HS-27A (cell line): ENCODE data around the gene GALNT7.
"Not testable (repeated sequence)": the region's sequence is repeated elsewhere in the genome, so short reads cannot be mapped to it uniquely, and the experiment has no call there.

Experiments used
- DNase-seq: peaks from one replicate; pipeline ENCODE4 v3.0.0-alpha.2; 2012; ENCODE audit warnings: low read depth, missing footprints

Gene GALNT7, protein sequence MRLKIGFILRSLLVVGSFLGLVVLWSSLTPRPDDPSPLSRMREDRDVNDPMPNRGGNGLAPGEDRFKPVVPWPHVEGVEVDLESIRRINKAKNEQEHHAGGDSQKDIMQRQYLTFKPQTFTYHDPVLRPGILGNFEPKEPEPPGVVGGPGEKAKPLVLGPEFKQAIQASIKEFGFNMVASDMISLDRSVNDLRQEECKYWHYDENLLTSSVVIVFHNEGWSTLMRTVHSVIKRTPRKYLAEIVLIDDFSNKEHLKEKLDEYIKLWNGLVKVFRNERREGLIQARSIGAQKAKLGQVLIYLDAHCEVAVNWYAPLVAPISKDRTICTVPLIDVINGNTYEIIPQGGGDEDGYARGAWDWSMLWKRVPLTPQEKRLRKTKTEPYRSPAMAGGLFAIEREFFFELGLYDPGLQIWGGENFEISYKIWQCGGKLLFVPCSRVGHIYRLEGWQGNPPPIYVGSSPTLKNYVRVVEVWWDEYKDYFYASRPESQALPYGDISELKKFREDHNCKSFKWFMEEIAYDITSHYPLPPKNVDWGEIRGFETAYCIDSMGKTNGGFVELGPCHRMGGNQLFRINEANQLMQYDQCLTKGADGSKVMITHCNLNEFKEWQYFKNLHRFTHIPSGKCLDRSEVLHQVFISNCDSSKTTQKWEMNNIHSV

DNA sequence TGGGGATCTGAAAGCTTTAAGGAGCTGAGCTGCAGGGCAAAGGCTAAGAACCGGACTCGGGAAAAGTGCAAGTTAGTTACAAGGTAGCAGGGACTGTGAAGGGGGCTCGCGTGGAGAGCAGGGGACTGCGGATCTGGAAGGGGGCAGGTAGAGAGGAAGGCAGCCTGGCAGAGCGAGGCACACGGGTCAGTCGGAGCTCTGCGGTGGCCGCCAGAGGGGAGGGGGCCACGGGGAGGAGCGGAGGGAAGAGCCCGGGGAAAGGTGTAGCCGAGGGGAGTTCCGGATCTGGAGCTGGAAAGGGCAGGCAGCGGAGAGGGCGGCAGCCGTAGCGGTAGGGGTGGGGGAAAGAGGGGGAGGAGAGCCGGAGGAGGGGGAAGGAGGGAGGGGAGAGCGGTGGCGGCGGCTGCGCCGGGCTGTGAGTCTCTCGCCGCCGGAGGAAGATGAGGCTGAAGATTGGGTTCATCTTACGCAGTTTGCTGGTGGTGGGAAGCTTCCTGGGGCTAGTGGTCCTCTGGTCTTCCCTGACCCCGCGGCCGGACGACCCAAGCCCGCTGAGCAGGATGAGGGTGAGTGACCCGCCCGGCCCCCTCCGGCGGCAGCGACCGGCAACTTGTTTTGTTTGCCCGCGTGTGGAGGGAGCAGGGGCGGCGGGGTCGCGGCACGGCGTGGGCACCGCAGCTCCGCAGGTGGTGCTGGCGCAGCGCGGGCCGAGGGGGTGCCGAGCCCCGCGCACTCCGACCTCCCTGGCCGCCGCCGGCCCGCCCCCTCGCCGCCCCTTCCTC, at the start of gene GALNT7:
TSS of gene GALNT7 (plus strand) at position 416 of the 782 bp plus-strand sequence. CDS start at position 441, 25 bp downstream.
- no peak for DNase-seq

DNA sequence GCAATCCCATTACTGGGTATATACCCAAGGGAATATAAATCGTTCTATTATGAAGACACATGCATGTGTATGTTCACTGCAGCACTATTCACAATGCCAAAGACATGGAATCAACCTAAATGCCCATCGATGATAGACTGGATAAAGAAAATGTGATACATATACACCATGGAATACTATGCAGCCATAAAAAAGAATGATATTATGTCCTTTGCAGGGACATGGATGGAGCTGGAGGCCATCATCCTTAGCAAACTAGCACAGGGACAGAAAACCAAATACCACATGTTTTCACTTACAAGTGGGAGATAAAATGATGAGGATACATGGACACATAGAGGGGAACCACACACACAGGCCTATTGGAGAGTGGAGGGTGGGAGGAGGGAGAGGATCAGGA, 49.8 kb upstream of the GALNT7 start:
- not testable (repeated sequence) for DNase-seq

DNA sequence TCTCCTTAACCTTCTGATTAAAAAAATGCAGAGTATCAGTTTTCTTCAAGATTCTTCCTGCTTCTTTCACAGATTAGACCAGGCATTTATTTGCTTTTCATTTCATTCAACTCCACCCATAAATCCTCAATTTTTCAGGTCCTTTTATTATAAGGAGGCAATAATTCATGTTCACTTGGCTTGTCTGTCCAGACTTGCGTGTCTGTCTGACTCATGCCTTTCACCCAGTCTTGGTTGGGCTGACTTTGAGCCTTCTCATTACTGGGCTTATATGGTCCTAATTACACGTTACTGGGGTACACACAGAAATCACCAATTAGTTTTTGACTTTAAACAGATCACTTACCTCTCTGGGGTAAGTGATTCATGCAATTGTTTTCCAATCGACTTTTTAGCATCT, 48.8 kb upstream of the GALNT7 start:
- no peak for DNase-seq

DNA sequence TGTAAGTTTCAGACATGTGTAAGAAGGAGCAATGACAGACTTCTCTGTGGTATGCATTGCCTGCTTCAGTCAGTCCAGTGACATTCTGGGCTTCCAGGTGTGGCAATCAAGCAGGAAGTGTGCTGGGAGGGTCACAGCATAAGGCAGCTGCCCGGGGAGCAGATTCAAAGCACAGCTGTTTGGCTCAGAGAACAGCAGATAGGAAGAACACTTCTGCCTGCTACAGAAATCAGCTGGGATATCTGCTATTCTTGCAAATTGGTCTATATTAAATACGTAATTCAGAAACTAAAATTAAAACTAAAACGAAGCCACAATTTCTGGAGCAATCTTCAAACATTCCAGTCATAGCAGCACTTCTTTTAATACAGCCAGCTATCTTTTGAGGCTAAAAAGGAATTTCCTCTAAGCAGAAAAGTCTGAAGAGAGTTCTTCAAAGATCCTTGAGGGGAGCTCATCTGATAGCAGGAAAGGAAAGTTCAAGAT, 47.5 kb upstream of the GALNT7 start:
- no peak for DNase-seq

DNA sequence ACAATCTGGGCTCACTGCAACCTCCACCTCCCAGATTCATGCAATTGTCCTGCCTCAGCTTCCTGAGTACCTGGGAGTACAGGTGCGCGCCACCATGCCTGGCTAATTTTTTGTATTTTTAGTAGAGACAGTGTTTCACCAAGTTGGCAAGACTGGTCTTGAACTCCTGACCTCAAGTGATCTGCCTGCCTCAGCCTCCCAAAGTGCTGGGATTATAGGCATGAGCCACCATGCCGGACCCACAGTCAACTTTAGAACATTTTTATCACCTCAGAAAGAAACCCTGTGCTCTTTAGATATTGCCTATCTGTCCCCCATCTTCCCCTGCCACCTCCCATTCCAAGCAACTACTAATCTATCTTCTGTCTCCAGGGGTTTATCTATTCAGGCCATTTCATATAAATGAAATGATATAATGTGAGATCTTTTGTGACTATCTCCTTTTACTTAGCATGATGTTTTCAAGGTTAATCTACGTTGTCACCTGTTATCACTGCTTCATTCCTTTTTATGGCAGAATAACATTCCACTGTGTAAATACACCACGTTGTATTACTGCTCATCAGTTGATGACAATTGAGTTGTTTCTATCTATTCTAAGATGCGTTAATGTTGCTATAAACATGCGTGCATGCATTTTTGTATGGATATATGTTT, 44.3 kb upstream of the GALNT7 start:
- no peak for DNase-seq

DNA sequence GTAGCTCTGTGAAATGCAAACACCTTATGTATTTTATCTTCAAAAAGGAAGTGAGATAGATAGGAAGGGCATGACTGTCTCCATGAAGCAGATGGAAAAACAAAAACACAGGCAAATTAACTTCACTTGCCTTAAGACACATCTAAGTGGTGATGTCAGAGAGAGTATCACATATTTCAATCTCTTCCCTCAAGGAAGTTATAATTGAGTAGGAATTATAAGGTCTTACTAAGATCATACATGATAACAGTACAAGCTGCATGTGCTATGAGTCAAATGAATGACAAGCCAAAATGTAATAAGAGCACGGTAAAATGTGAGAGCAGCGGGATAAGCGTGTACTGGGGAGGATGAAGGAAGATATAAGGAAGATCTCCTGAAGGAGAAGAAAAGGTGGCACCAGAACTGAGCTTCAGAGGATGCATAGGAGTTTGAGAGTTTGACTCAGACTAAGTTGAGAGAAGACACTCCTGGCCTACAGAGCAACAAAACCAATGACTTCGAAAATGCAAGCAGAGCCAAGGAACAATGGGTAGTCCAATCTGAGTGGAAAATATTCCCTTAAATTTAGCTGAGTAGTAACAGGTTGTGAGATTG, 43.3 kb upstream of the GALNT7 start:
- DNase-seq, result no peak

DNA sequence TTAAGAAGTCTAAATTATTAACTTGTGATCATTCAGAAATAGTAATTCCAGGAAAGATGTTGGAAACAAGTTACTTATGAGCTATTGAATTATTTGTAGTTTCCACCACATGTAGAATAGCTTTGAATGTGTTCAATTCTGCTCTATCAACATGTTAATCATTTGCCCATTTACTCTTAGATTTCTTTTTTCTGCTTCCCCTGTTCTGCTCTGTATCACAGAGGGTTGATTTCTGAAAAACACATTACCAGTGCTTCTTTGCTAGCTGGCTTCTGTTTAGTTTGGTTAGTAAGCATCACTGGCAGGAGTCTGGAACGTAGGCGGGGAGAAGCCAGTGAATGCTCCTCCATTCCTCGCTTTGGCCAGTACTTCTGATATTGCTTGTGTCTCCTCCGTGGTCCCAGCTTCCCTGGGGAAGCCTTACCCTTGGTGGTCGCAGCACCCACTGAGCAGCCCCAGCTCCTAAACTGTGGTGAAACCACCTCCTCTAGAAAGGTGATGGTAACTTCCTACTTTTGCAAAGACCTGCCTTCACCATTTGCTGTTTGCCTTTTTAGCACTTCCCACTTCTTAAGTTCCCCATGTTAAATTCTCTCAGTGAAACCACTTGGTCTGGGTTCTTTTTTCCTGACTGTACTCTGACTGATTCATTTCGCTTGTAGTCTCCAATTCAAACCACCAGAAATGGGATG, 40.3 kb upstream of the GALNT7 start:
- DNase-seq, result no peak

DNA sequence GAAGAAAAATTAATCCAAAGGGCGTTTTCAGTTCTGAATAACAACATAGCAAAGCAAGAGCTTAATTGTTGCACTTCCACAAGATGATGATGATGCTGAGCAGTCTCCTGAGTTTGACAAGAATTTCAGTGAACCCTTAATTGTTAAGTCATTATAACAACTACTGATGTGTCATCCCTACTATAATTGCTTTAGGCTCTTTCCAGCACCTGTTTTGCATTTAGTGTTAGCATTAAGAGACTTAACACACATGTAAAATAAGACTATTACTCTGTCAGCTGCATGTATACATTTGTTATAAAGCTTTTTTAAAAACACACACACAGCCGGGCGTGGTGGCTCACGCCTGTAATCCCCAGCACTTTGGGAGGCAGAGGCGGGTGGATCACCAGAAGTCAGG, 37.9 kb upstream of the GALNT7 start:
- no peak for DNase-seq

DNA sequence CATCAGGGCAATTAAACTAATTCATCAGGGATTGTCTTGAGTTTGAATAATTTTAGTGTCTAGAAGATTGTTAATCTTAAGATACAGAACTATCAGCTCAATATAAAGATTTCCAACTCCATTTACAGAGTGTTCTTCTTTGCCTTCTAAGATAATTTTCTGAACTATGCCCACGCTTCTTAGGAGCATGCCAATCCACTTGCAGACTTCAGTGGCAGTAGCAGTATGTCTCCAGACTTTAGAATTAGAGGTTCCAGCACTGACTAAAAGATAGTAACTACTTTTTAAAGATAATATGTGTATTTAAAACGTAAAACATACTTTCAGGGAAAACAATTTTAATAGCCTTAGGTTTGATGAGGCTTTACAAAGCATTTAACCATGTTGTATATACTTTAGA, 34.2 kb upstream of the GALNT7 start:
- no peak for DNase-seq

DNA sequence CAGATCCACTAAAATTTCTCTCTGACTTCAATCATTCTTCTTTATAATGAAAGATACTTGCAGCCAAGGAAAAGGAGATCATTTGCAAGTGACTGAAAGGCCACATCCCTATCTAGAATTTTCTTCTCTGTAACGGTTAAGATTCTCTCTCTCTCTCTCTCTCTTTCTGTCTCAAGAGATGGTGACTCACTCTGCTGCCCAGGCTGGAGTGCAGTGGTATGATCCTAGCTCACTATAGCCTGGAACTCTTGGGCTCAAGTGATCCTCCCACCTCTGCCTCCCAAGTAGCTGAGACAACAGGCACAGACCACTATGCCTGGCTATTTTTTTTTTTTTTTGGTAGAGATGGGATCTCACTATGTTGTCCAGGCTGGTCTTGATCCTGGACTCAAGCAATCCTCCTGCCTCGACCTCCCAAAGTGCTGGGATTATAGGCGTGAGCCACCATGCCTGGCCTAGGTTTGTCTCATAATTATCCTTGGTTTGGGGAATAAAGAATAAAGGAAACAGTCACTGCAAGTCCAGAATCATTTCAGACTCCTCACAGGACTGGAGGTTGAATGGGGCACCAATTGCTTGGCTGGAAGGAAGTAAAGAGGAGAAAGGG, 33.3 kb upstream of the GALNT7 start:
- DNase-seq, result no peak

DNA sequence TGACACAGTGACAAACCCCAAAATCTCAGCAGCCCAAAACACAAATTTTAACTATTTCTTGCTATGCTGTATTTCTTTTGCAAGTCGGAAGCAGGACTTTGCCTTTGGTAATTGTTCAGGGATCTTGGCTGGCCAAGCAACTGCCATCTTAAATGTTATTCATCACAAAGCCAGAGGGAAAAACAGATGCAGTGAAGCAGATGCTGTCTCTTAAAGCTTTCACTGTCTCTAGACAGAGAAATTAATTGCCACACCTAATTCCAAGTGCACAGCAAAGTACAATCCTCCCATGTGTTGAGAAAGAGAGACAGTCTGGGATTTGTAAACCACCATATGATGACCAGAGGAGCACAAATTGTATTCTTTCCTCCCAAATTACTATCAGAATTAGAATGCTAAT, 30.0 kb upstream of the GALNT7 start:
- DNase-seq, result no peak

DNA sequence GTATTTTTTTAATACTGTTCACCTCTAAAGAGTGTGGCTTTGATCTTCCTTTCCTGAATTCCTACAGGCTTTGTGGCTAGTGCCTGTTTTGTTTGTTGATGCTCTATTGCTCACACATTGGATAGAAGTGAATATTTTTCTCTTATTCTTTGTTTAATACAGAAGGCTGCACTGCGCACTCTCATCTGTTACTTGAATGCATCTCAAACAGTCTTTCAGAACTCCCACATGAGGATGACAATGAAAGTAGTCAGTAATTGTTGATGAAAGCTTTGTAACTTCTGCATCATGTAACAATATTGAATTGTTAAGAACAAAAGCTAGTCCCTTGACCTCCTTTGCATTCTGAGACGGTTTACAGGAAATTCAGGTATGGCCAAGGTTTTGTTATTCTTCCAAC, 29.1 kb upstream of the GALNT7 start:
- DNase-seq, result no peak

DNA sequence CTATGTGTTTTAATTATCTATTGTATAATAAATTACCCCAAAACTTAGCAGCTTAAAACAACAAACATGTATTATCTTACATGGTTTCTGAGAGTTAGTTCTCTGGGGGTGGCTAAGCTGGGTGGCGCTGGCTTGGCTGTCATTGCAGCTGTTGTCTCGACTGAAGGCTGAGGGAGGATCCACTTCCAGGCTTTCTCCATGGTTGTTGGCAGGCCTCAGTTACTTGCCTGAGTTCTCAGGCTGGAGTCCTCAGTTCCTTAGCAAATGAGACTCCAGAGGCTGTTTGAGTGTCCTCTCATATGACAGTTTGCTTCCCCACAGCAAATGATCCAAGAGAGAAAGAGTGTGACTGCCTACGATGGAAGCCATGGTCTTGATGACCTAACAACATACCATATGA, 23.5 kb upstream of the GALNT7 start:
- no peak for DNase-seq

DNA sequence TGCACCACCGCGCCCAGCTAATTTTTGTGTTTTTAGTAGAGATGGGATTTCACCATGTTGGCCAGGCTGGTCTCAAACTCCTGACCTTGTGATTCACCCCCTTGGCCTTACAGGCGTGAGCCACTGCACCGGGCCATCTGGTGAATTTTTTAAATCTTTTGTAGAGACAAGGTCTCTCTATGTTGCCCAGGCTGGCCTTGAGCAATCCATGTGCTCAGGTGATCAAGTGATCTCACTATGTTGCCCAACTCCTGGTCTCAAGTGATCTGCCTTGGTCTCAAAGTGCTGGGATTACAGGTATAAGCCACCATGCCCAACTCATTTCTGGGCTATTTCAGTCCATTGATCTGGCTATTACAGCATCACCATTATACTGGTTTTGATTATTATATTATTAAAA, 22.2 kb upstream of the GALNT7 start:
- no peak for DNase-seq

DNA sequence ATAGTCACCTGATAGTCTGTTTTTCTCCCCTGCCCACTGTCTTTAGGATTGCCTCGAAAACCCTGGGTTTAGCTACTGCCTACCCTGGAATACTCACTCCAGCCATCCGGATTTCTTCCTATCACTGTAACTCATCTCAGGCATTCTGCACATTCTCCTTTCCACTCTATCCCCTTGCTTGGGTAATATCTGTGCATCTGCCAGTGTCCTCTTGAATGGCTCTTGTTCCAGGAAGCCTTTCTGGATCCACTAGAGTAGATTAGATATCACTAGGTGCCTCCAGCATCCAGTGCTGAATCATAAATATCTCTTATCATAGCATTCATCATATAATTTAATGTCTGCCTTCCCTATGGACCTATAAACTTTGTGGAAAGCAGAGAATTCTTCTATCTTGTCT, 17.1 kb upstream of the GALNT7 start:
- no peak for DNase-seq

DNA sequence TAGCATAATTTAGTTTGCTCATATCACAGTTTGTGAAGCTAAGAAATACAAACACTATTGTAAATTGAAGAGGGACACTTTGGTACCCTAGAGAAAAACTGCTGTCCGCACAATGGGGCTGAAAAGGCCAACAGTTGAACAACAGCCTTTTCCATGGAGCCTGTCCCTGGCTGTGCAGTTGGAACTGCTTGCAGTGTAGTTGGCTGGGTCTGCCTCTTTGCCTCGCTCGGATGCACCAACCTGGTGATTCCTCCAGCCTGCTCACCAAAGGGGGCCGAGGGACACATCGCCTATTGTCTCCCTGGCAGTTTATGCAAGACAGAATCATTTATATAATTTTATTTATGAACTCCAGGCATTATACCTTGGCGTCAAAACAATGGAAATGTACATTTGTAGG, 16.5 kb upstream of the GALNT7 start:
- DNase-seq, result no peak

DNA sequence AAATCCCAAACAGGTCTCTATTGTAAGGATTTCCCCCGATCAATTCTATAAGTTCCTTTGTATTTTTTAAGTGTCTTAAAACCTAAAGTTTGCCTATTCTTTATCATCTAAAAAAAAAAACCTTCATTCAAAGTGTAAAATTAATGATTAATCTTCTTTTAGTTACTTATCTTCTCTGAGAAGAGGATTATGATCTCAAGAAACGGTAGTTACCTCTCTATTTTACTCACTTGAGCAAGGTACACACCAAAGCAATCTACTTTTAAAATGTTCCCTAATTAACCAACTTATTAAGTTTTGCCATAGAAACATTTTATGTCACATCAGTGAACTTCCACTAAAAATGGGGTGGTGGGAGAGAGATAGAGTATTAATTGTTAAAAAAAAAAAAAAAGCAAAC, 15.2 kb upstream of the GALNT7 start:
- DNase-seq, result no peak

DNA sequence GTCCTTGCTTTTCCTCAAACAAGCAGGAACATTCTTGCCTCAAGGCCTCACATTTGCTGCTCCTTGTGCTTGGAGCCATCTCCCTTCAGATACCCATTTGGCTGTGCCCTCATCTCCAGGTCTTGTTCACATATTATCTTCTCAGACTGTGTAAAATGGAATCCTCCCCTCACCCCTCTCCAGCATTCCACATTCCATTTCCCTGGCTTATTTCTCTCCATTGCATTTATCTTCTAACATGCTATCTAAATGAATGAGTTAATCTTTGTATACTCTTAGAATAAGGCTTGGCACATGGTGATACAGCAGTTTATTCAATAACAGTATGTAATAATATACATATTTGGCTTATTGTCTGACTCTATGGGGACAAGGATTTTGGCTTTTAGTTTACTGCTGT, 8.8 kb upstream of the GALNT7 start:
- DNase-seq, result no peak

DNA sequence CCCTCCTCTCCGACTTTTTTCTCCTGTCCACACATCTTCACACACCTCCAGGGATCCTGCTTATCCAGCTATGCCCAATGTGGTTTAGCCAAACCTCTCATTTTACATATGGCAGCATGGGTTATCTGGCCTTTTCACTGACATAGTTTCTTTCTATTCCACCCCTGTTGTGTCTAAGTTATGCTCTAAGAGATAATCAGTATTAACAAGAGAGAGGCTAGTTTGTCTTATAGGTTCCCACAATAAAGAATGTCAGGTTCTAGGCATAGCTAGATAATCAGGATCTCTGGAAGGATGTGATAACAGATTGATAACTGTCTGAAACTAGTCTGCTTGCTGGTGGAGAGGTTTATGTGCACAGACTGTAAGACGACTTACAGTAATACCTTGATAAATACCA, 7.7 kb upstream of the GALNT7 start:
- no peak for DNase-seq

DNA sequence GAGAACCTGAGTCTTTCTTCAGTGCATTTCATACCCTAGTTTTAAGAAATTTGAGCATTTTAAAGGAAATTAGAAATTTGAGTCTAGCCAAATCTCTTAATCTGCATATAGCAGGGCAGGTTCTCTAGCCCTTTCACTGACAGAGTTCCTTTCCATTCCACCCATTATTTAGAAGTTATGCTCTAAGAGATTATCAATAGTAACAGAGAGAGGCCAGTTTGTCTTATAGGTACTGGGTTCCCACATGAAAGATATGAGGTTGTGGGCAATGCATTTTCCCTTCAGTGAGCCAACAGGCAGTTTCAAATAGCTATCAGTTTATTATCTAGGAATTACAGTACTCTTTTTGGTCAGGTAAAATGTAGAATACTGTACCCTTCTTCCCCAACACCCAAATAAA, 7.3 kb upstream of the GALNT7 start:
- DNase-seq, result no peak

DNA sequence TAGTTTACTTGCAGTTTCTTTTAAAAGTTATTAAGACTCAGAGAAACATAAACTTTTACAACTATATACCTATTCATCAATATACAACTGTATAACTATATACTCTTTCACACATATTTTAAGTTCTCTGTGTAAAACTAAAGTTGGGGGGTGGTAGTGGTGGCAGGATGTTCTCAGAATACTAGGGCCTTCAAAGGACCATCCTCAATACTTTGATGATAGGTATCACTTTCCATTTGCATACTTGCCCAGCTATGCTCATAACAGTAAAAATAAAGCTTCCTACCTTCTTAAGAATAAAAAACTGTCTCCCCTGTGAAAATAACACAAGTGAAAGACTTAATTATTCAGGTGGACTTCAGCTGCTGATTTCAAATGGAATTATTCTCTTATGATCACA, 2.9 kb upstream of the GALNT7 start:
- DNase-seq, result no peak
